DND-41 (cell line): ENCODE data around the gene PRPSAP1.

Experiments
- CTCF ChIP-seq: IDR thresholded peaks from 2 replicates; pipeline ENCODE4 v1.5.1; 2012; ENCODE audit warnings: borderline replicate concordance, low read length, moderate library complexity, mild to moderate bottlenecking; ENCODE audit not compliant: poor library complexity, severe bottlenecking; ENCODE audit errors: extremely low read depth
- EZH2 ChIP-seq: IDR thresholded peaks from 3 replicates; pipeline ENCODE4 v1.6.1; 2012; ENCODE audit warnings: borderline replicate concordance, low read depth, mild to moderate bottlenecking, moderate library complexity, low read length, inconsistent platforms; ENCODE audit not compliant: severe bottlenecking

DNA sequence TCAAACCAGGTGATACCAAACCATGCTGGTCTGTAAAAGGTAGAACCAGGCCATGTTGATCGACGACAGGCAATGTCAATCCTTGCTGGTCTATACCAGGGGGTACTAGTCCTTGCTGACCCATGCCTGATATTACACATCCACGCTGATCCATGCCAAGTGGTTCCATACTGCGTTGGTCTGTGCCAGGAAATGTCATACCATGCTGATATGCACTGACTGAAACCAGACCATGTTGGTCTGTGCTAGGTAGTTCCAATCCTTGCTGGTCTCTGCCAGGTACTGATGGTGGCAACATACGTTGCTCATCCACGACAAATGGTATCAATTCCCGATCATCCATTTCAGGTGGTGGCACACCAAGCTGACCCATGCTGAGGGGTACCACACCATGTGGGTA is 60.6 kb downstream of the PRPSAP1 start:
- TF ChIP-seq CTCF (no peak), EZH2 (no peak)
